ENCODE results near the gene TNFRSF9. TPM values are rescaled to one million over a fixed set of nuclear protein-coding genes. Genes with fewer than 3 reads are reported as not detected.
"Not testable (repeated sequence)": the region's sequence is repeated elsewhere in the genome, so short reads cannot be mapped to it uniquely, and the experiment has no call there.

The TNFRSF9 gene
- polyA plus RNA-seq, 2 of the 4 experiments (the other 2 are of a cell fraction) = 0.75 to 3.2 TPM

DNA sequence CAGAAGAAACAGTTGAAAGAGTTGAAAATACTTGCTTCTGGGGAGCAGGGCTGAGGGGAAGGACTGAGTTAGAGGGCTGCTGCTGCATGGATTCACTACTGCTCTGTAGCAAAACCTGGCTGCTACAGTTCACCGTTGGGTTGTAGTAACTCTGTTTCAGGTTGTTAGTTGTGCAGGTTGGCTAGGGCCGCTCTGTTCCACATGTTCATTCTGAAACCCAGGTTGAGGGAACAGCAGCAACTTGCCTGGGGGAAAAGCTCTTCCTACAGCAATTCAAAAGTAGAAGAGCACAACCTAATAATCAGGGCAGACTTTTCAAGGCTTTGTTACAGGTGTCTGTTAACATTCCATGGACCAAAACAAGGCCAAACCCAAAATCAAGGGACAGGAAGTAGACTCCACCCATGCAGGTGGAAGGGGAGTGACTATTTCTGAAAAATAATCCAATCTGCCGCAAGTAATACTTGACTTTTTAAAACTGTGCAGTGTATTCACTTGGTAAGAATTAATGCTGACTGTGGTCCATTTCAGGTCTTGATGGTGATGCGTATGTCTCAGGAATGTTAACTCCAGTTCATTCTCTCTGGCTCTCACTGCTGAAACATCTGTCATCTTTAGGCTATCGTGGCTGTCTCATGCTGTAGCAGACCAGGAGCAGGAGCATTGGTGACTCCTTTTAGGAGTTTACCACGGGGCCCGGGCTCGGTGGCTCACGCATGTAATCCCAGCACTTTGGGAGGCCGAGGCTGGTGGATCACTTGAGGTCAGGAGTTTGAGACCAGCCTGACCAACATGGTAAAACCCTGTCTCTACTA lies 15.8 kb upstream of the TNFRSF9 start:
- no peak overlapping the region for H3K4me2 ChIP-seq
- ChIA-PET POLR2A (no interaction called here), CTCF (interaction anchor here (0.6 to 0.7 kb wide), 3 partner anchors 18 to 286 kb away, joined by 3 to 5 read pairs (median 4); no protein-coding TSS in a partner anchor)
- no peak overlapping the region for H3K4me3 ChIP-seq
- no peak for FAIRE-seq
- no peak for DNase-seq (ENCODE audit: low read depth in 1 of 2, low spot score in 1 of 2)
- H3K9me3 ChIP-seq = no peaks in the 10 kb centered on the region
- peak; percentile 87 for TF ChIP-seq MAFK (IDR thresholded peaks at IDR 0.05; ENCODE audit: partially characterized antibody)
- TF ChIP-seq, protein P1, sequence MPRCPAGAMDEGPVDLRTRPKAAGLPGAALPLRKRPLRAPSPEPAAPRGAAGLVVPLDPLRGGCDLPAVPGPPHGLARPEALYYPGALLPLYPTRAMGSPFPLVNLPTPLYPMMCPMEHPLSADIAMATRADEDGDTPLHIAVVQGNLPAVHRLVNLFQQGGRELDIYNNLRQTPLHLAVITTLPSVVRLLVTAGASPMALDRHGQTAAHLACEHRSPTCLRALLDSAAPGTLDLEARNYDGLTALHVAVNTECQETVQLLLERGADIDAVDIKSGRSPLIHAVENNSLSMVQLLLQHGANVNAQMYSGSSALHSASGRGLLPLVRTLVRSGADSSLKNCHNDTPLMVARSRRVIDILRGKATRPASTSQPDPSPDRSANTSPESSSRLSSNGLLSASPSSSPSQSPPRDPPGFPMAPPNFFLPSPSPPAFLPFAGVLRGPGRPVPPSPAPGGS (IDR thresholded peaks at IDR 0.05) = no peak
- H3K4me1 ChIP-seq = 0 out of 3 replicates have a peak, but pooled peaks cover 3% of the 10 kb centered on the region
- WGBS (ENCODE audit: missing lambda C conversion rate) = 88% methylated on average over 7 of the region's 10 CpGs
- ATAC-seq = no peak
- no peak overlapping the region for H3K27ac ChIP-seq

DNA sequence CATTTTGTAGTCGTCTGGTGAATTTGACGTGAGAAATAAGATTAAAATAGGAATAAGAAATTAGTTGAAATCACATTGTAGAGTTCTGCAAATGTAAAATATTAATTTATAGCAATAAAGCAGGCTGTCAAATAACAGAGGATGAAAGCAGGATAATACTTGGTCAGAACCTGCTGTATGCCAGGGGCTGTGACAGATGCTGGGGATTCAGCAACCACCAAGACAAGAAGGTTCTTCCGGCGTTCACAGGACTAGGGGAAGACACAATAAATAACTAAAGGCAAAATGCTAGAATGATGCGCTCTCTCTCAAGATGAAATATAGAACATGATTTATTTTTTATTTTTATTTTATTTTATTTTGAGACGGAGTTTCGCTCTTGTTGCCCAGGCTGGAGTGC lies 14.0 kb upstream of the TNFRSF9 start:
- no peak for TF ChIP-seq ZNF302 (CRISPR knock-in tag; IDR thresholded peaks at IDR 0.05)
- TF ChIP-seq, protein P2, sequence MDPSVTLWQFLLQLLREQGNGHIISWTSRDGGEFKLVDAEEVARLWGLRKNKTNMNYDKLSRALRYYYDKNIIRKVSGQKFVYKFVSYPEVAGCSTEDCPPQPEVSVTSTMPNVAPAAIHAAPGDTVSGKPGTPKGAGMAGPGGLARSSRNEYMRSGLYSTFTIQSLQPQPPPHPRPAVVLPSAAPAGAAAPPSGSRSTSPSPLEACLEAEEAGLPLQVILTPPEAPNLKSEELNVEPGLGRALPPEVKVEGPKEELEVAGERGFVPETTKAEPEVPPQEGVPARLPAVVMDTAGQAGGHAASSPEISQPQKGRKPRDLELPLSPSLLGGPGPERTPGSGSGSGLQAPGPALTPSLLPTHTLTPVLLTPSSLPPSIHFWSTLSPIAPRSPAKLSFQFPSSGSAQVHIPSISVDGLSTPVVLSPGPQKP (IDR thresholded peaks at IDR 0.05; ENCODE audit: low read depth, low read length) = no peak
- no peak for TF ChIP-seq RARB (CRISPR knock-in tag; IDR thresholded peaks at IDR 0.05)
- TF ChIP-seq NFE2L2 (conservative IDR thresholded peaks at IDR 0.05; ENCODE audit: low read length) = no peak
- FAIRE-seq (no peak), DNase-seq (ENCODE audit: low read depth in 1 of 2, low spot score in 1 of 2) (no peak), ATAC-seq (peak in 1 of 2 experiments; percentile 39; a peak in 2 of 6 replicates)
- 51% methylated on average over 7 of the region's 7 CpGs for WGBS (ENCODE audit: missing lambda C conversion rate)
- Histone ChIP-seq H3K4me1 (no peaks in the 10 kb centered on the region), H3K27ac (peak overlapping the region; percentile 91 to 92), H3K4me2 (peak overlapping the region; percentile 81), H3K4me3 (peak overlapping the region; percentile 73), H3K9me3 (no peaks in the 10 kb centered on the region)
- ChIA-PET CTCF (interaction anchor here (1.0 kb wide), 1 partner anchor 21 kb away, joined by 3 read pairs; no protein-coding TSS in a partner anchor), POLR2A (no interaction called here)

DNA sequence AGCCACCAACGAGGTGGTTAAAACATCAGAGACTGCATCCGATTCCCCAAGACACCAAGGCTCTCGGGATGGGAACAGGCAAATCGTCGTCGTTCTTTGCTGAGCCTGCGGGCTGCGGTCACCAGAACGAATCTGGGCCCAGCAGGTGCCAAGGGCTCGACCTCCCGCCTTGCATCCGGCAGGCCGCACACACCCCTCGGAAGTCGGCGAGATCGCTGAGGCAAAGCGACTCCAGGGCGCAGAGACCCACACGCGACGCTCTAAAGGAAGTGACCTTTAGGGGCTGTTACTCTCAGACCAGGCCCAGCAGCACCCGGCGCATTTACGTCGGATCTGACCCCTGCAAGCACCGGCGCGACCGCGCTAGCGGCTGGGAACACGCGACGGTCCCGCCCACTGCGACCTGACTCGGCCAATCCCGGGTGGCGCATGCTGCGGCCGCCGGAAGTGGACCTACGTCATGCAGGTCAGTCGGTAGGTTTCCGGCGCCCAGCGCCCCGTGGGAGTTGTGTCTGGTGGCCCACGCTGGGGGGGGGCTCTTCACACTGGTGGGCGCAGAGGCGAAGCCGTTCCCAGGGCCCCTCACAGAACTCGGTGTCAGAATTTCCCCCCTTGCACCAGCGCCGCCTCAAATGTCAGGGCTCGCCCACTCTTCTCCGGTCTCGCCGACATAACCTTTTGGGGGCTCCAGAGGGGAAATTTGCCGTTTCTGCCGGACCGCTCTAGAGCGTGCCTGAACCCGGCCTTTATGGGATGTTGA lies 13.4 kb upstream of the TNFRSF9 start:
- Histone ChIP-seq H3K4me1 (no peaks in the 10 kb centered on the region), H3K4me3 (peak overlapping the region; percentile 73), H3K4me2 (peak overlapping the region; percentile 81), H3K9me3 (no peaks in the 10 kb centered on the region), H3K27ac (peak overlapping the region; percentile 91 to 92)
- TF ChIP-seq, protein P3, sequence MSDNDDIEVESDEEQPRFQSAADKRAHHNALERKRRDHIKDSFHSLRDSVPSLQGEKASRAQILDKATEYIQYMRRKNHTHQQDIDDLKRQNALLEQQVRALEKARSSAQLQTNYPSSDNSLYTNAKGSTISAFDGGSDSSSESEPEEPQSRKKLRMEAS (IDR thresholded peaks at IDR 0.05) = peak; percentile 88
- peak; percentile 58; the same call in 1 of the 2 replicates for TF ChIP-seq PHF8 (IDR thresholded peaks at IDR 0.05; ENCODE audit: borderline replicate concordance, low read depth)
- TF ChIP-seq, protein P4, sequence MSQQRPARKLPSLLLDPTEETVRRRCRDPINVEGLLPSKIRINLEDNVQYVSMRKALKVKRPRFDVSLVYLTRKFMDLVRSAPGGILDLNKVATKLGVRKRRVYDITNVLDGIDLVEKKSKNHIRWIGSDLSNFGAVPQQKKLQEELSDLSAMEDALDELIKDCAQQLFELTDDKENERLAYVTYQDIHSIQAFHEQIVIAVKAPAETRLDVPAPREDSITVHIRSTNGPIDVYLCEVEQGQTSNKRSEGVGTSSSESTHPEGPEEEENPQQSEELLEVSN (IDR thresholded peaks at IDR 0.05; ENCODE audit: borderline replicate concordance, low read depth) = peak; percentile 53
- 0 out of 2 replicates have a peak, but pooled peaks have one; percentile 39 for TF ChIP-seq RARB (CRISPR knock-in tag; IDR thresholded peaks at IDR 0.05)
- TF ChIP-seq ZFP36 (IDR thresholded peaks at IDR 0.05; ENCODE audit: borderline replicate concordance, partially characterized antibody) = no peak
- TF ChIP-seq, protein P1 (IDR thresholded peaks at IDR 0.05) = peak; percentile 46; the same call in 1 of the 3 replicates
- peak; percentile 1 for TF ChIP-seq MAFK (IDR thresholded peaks at IDR 0.05; ENCODE audit: partially characterized antibody)
- TF ChIP-seq EHMT2 (IDR thresholded peaks at IDR 0.05; ENCODE audit: low read depth) = no peak
- peak; percentile 48 to 77; a peak in 4 of 5 replicates for TF ChIP-seq JUN (IDR thresholded peaks at IDR 0.05)
- no peak for TF ChIP-seq ZC3H11A (IDR thresholded peaks at IDR 0.05)
- TF ChIP-seq, protein P5, sequence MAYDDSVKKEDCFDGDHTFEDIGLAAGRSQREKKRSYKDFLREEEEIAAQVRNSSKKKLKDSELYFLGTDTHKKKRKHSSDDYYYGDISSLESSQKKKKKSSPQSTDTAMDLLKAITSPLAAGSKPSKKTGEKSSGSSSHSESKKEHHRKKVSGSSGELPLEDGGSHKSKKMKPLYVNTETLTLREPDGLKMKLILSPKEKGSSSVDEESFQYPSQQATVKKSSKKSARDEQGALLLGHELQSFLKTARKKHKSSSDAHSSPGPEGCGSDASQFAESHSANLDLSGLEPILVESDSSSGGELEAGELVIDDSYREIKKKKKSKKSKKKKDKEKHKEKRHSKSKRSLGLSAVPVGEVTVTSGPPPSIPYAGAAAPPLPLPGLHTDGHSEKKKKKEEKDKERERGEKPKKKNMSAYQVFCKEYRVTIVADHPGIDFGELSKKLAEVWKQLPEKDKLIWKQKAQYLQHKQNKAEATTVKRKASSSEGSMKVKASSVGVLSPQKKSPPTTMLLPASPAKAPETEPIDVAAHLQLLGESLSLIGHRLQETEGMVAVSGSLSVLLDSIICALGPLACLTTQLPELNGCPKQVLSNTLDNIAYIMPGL (CRISPR knock-in tag; IDR thresholded peaks at IDR 0.05; ENCODE audit: borderline replicate concordance) = no peak
- TF ChIP-seq POLR2A (IDR thresholded peaks at IDR 0.05; ENCODE audit: low read length) = peak; percentile 46
- no peak for TF ChIP-seq CHD4 (IDR thresholded peaks at IDR 0.05; ENCODE audit: borderline replicate concordance)
- peak; percentile 99 to 100 for ATAC-seq
- WGBS (ENCODE audit: missing lambda C conversion rate) = under 1% methylated on average over 37 of the region's 65 CpGs
- no peak for FAIRE-seq
- peak; percentile 76 to 95 for DNase-seq (ENCODE audit: low read depth in 1 of 2, low spot score in 1 of 2)
- POLR2A ChIA-PET = no interaction called here
- CTCF ChIA-PET = interaction anchor here (0.5 to 1.0 kb wide), 2 partner anchors 22 to 46 kb away, joined by 3 read pairs; no protein-coding TSS in a partner anchor

DNA sequence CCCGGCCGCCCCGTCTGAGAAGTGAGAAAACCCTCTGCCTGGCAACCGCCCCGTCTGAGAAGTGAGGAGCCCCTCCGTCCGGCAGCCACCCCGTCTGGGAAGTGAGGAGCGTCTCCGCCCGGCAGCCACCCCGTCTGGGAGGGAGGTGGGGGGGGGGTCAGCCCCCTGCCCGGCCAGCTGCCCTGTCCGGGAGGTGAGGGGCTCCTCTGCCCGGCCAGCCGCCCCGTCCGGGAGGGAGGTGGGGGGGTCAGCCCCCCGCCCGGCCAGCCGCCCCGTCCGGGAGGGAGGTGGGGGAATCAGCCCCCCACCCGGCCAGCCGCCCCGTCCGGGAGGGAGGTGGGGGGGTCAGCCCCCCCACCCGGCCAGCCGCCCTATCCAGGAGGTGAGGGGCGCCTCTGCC lies 12.2 kb upstream of the TNFRSF9 start:
- CTCF ChIA-PET; H3K4me1 ChIP-seq; H3K4me3 ChIP-seq; POLR2A ChIA-PET; DNase-seq (ENCODE audit: low read depth in 1 of 2, low spot score in 1 of 2); FAIRE-seq; H3K4me2 ChIP-seq; ATAC-seq; H3K9me3 ChIP-seq; H3K27ac ChIP-seq: not testable (repeated sequence)
- no CpG with 5 or more reads among the region's 30 CpGs for WGBS (ENCODE audit: missing lambda C conversion rate)

Data from A549 (cell line).